8988T (cell line): ENCODE data around the gene DFFA.
A peak's percentile ranks its signal among the peaks of the same experiment; 100 is the strongest.
"Not testable (repeated sequence)": the region's sequence is repeated elsewhere in the genome, so short reads cannot be mapped to it uniquely, and the experiment has no call there.

Experiments
- DNase-seq: peaks from one replicate; pipeline ENCODE4 v3.0.0; 2011

The DFFA gene, protein sequence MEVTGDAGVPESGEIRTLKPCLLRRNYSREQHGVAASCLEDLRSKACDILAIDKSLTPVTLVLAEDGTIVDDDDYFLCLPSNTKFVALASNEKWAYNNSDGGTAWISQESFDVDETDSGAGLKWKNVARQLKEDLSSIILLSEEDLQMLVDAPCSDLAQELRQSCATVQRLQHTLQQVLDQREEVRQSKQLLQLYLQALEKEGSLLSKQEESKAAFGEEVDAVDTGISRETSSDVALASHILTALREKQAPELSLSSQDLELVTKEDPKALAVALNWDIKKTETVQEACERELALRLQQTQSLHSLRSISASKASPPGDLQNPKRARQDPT

DNA sequence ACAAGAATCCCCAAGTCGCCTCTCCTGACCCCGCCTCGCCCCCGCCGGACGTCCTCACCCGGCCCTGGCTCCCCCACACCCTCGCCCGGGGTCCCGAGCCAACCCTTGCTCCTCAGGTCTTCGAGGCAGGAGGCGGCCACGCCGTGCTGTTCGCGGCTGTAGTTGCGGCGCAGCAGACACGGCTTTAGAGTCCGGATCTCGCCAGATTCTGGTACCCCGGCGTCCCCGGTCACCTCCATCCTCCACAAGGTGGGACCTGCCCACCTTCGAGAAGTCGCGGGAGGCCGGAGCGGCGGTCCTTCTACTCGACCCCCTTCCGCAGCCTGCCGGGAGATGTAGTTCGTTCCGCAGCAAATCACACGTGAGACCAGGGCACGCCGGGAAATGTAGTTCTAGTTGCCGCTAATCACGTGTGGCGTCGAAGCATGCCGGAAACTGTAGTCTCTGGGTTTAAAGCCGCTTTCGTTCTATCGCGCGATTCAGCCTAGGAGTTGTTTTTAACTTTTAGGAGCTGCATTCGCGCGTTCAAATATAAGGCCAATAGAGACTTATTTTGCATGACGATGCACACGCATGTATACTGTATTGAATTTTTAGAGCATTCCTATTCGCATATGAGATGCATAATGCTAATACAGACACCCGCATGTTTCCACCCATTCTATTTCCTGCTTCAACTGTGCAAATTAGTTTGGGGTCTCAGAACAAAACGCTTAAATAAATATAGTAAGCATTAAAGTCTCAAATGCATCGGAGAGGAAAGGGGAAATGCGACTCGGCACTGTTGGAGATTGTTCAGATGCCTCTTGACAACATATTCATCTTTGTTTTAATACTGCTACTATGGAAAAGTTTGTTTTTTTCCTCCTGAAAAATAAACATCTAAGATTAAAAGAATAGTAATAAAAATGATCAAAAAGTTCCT, at the start of gene DFFA:
Gene DFFA (minus strand): TSS at position 310 of the 925 bp plus-strand sequence. CDS start 71 bp downstream, at position 239.
- DNase-seq, result peak; percentile 74

GRCh38 chr1:10521537-10522157, 49.3 kb upstream of the DFFA start:
- DNase-seq, result no peak

- no peak for DNase-seq
Measured at GRCh38 chr1:10520952-10521351, 48.6 kb upstream of the DFFA start.

DNA sequence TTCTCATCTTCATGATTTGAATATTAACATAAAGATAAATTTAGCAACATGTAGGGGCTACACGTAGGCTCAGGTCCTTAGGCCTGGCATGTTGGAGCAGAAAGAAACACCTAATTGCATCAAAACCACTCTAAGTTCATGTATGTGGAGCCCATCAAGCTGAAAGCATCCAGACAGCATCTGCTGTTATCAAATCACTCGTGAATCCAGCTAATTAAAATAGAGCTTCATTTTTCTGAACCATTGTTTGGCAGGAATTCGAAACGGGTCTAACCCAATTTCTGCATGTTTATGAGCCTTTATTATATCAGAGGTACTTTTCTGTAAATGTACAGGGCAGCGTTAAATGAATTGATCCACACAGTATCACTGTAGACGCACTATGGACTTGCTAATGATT, 48.2 kb upstream of the DFFA start:
- DNase-seq, result no peak

- no peak for DNase-seq
Measured at GRCh38 chr1:10519016-10519417, 46.7 kb upstream of the DFFA start.

GRCh38 chr1:10517677-10517982, 45.3 kb upstream of the DFFA start:
- no peak for DNase-seq

DNA sequence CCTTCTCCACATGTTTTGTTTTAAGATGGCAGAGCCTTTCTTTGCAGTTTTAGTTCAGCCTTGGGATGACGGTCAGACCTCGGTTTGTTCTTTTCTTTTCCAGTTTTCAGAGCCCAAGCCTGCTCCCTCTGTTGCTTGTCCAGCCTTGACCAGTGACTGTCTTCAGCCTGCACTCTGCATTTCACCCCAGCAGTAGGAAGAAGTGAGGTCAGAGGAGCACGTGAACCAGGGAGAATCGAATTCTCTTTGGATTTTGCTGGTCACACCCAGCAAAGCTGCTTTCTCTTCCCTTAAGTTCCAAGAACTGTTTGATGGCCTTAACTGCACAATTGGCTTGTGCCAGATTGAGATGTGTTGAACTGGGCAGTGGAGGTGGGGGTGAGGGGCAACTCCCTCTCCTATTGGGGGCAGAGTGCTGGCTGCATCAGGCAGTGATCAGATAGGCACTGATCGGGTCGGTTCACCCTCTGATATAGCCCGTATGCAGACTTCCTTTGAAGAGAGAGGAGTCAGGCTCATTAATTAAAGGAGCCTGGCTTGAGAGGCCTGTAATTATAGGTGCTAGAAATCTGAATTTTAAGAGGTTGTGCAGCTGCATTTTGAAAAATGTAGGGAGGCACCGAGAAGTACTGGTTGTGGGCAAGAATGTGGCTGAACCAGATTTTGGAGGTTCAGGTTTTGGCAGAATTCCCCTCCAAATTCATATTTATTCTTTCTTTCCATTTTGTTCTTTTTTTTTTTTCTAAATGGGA, 44.8 kb upstream of the DFFA start:
- no peak for DNase-seq

- no peak for DNase-seq
Measured at GRCh38 chr1:10515976-10516750, 43.8 kb upstream of the DFFA start.

GRCh38 chr1:10515301-10515975, 43.1 kb upstream of the DFFA start:
- DNase-seq, result no peak

DNA sequence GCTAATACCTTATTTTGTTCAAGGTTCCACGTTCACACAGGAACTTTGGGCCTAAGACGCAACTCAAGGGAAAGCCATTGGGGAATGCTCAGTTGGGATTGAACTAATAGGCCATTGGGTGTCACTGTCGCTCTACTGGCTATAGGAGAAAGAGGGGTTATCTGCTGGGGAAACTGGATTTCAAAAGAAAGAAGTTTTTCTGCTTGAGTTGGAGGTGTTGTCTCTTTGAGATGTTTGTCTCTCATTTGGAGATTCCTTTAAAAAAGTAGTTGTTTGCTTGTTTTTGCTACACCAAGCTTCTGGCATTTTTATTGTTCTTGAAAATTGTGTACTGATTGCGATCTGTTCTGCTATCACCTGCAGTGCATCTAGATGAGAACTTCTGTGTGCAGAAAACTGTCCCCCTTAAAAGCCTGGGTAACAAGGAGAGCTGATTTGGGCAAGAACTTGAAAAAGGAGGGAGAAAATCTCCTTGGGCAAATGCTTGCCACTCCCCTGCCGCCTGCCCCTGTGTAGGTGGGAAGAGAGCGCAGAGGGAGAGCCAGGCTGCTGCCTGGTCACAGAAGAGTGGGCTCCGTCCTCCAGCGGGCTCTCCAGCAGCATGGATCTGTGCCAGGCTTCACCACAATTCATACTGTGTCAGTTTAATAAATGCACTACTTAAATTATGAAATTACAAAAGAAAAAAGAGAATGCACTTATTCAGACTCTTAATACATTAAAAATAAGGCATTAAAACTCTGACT, 42.3 kb upstream of the DFFA start:
- no peak for DNase-seq

DNA sequence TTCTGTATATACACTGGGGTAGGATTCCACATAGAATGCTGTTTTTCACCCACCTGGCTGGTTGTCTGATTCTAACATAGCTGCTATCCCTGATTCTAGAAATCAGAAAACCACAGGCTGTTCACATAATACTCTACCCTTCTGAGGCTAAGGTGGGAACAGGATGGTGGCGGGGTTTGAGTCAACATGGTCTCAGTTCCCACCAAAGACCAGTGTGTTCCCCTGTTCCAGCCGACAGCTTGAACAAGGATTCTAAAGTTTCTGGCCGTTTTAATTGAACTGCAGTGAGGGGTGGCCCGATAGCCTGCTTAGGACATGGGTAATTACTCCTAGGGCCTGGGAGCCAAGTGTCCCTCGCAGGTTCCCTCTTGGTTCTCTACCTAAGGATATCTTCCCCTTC, 40.9 kb upstream of the DFFA start:
- DNase-seq, result no peak

DNA sequence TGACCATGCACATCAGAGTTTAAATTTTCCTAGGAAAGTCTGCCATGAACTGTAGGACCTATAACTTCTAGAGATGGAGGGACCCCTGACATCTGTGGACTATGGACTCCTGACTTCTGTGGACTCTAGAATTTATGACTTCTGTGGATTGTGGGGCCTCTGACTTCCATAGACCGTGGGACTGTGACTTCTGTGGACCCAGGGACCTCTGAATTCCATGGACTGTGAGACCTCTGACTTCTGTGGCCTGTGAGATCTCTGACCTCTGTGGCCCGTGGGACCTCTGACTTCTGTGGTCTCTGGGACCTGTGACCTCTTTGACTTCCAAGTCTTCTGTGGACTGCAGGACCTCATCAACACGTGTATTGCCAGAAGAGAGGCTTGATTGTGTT, 39.2 kb upstream of the DFFA start:
- DNase-seq, result no peak

DNA sequence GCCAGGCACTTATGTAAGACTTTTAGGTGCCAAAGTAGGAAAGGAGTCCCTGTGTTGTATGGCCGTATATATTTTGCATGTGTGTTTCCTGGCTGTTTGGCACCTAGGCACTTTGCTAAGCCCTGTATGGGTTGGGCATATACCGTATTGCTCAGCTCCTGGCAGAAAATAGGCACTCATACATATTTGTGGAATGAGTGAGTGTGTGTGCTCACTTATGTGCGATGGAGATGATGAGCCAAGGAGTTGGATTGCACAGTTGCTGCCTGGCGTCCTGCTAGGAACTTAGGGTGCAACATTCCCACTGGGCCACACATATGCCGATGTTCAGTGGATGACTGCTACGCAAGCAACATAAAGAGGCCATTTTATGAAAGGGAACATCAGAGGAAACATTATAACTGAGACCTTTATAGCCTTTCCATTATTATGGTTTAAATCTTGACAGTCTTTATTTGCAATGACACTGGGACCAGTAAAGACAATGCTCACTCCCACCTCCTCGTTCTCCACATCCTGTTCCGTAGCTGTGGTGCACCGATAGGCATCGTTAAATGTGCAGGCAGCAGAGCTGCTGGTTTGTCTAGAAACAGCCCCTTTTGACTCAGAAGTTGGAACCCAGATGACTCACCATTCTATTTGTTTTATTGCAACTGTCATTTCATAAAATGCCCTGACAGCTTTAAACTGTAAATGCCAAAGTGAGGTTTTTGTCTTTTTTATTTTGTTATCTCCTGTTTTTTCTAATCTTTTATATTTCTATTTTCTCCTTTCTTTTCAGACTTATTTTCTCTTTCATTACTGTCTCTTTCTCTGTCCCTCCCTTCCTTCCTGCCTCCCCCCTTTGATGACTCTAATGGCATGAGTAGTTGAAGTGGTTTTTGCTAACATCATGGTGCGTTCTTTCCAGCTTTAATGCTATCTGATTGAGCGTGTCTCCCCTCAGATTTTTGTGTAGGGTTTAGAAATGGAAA, 38.5 kb upstream of the DFFA start:
- no peak for DNase-seq

- DNase-seq, result no peak
Measured at GRCh38 chr1:10509809-10510509, 37.6 kb upstream of the DFFA start.

DNA sequence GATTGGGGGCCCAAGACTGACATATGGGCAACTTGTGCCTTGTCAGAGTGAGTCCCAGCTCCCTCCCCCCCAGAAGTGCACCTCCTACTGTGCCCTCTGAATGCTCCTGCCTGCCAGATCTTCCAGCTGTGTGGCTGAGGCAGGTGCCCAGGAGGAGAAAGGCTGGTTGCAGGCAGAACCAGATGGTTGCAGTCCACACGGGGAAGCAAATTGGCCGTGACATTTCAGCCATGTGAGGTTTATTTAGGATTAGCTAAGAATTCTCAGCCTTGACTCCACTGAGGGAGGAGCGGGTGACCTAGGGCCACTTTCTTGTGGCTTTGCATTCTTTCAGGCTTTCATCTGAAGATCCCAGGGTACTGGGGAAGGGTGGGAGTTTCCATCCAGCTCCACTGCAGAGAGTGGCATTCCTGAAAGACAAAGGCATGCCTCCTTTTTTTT, 36.2 kb upstream of the DFFA start:
- no peak for DNase-seq

GRCh38 chr1:10507111-10507879, 35.0 kb upstream of the DFFA start:
- DNase-seq, result peak; percentile 29

- DNase-seq, result no peak
Measured at GRCh38 chr1:10506677-10507047, 34.3 kb upstream of the DFFA start.

GRCh38 chr1:10506046-10506676, 33.8 kb upstream of the DFFA start:
- DNase-seq, result not testable (repeated sequence)
